Measurements from ENCODE around the gene UQCC5.

Gene UQCC5

GRCh38 chr3:52506266-52506966 is 30.0 kb upstream of the UQCC5 start (continued):
- TF ChIP-seq ZBTB44 (tag by site-specific recombination; IDR thresholded peaks at IDR 0.05) (no peak), ZNF175 (tag by site-specific recombination; IDR thresholded peaks at IDR 0.05) (no peak)

- POLR2A ChIA-PET, result no interaction called here
Observed at GRCh38 chr3:52507359-52507758, 29.0 kb upstream of the UQCC5 start.

GRCh38 chr3:52509753-52510328 is 26.6 kb upstream of the UQCC5 start:
- no peaks in the 10 kb centered on the region for H3K9me3 ChIP-seq (ENCODE audit: control insufficient read depth, insufficient read depth, low read depth, low read length)
- no peak for TF ChIP-seq EGR2 (tag by site-specific recombination; IDR thresholded peaks at IDR 0.05; ENCODE audit: low read depth)
- no peak for TF ChIP-seq ZNF266 (tag by site-specific recombination; IDR thresholded peaks at IDR 0.05; ENCODE audit: low read depth)
- TF ChIP-seq ZNF654 (tag by site-specific recombination; IDR thresholded peaks at IDR 0.05; ENCODE audit: low read depth), result no peak
- no peak for TF ChIP-seq ZSCAN4 (tag by site-specific recombination; IDR thresholded peaks at IDR 0.05)
- TF ChIP-seq REPIN1 (tag by site-specific recombination; IDR thresholded peaks at IDR 0.05; ENCODE audit: low read depth), result no peak
- no peak for TF ChIP-seq HOXD13 (CRISPR knock-in tag; IDR thresholded peaks at IDR 0.05; ENCODE audit: borderline replicate concordance)
- TF ChIP-seq ZNF174 (tag by site-specific recombination; IDR thresholded peaks at IDR 0.05), result no peak
- TF ChIP-seq OSR2 (tag by site-specific recombination; IDR thresholded peaks at IDR 0.05), result no peak
- no peak for TF ChIP-seq ZBTB7A (tag by site-specific recombination; IDR thresholded peaks at IDR 0.05; ENCODE audit: low read depth)
- no peak for TF ChIP-seq ZNF214 (tag by site-specific recombination; IDR thresholded peaks at IDR 0.05; ENCODE audit: borderline replicate concordance)
- no peak for TF ChIP-seq ZNF133 (tag by site-specific recombination; IDR thresholded peaks at IDR 0.05)
- no peak for TF ChIP-seq ZNF510 (tag by site-specific recombination; IDR thresholded peaks at IDR 0.05; ENCODE audit: insufficient replicate concordance)
- no peak for TF ChIP-seq ZNF692 (tag by site-specific recombination; IDR thresholded peaks at IDR 0.05)
- no peak for TF ChIP-seq ZFP69B (tag by site-specific recombination; IDR thresholded peaks at IDR 0.05)
- no peak for TF ChIP-seq ZNF561 (tag by site-specific recombination; IDR thresholded peaks at IDR 0.05; ENCODE audit: borderline replicate concordance)
- no peak for TF ChIP-seq ZNF747 (tag by site-specific recombination; IDR thresholded peaks at IDR 0.05)
- no peak for TF ChIP-seq ZBTB48 (tag by site-specific recombination; IDR thresholded peaks at IDR 0.05)
- TF ChIP-seq ZBTB8A (tag by site-specific recombination; IDR thresholded peaks at IDR 0.05), result no peak
- H3K36me3 ChIP-seq (ENCODE audit: control insufficient read depth in 2 of 2, insufficient read depth in 1 of 2, low read length in 2 of 2), result no peaks in the 10 kb centered on the region
- POLR2A ChIA-PET, result no interaction called here
- CTCF ChIA-PET, result no interaction called here
- H3K4me3 ChIP-seq (ENCODE audit: low read depth, low read length), result no peak overlapping the region
- H3K4me1 ChIP-seq (ENCODE audit: control insufficient read depth, insufficient read depth, low read length), result no peaks in the 10 kb centered on the region
- H3K27ac ChIP-seq (ENCODE audit: extremely low read depth, low read depth, low read length), result no peak overlapping the region

More at GRCh38 chr3:52507359-52507758, 29.0 kb upstream of the UQCC5 start:
- no peaks in the 10 kb centered on the region for H3K4me1 ChIP-seq (ENCODE audit: control insufficient read depth, insufficient read depth, low read length)
- H3K4me3 ChIP-seq (ENCODE audit: low read depth, low read length), result no peak overlapping the region
- no peaks in the 10 kb centered on the region for H3K36me3 ChIP-seq (ENCODE audit: control insufficient read depth in 2 of 2, insufficient read depth in 1 of 2, low read length in 2 of 2)
- no peaks in the 10 kb centered on the region for H3K9me3 ChIP-seq (ENCODE audit: control insufficient read depth, insufficient read depth, low read depth, low read length)
- peak; percentile 65 for TF ChIP-seq ZIC2 (tag by site-specific recombination; IDR thresholded peaks at IDR 0.05)
- TF ChIP-seq KLF17 (tag by site-specific recombination; IDR thresholded peaks at IDR 0.05), result peak; percentile 71; the same call in 1 of the 2 replicates
- no peak for TF ChIP-seq ZNF654 (tag by site-specific recombination; IDR thresholded peaks at IDR 0.05; ENCODE audit: low read depth)
- peak; percentile 47; the same call in 1 of the 2 replicates for TF ChIP-seq ZNF18 (tag by site-specific recombination; IDR thresholded peaks at IDR 0.05)
- CTCF ChIA-PET, result interaction anchor here (0.7 kb wide), 1 partner anchor 37 kb away, joined by 3 read pairs; no protein-coding TSS in a partner anchor
- H3K27ac ChIP-seq (ENCODE audit: extremely low read depth, low read depth, low read length), result no peak overlapping the region
